ENCODE results near the gene POLR2H. TPM values are rescaled to one million over a fixed set of nuclear protein-coding genes. Genes with fewer than 3 reads are reported as not detected.

POLR2H gene
- polyA plus RNA-seq, 1 donor (not counting 4 experiments of a cell fraction or from before 2014, with no cell fraction given), result 202 TPM

- no peak for TF ChIP-seq CTCF (optimal IDR thresholded peaks at IDR 0.05 in 1 of 3, IDR thresholded peaks at IDR 0.05 in 1 of 3, conservative IDR thresholded peaks at IDR 0.05 in 1 of 3; ENCODE audit: extremely low read depth in 1 of 3, insufficient read depth in 2 of 3, low read length in 3 of 3)
- TF ChIP-seq EZH2 (IDR thresholded peaks at IDR 0.05; ENCODE audit: low read length), result no peak
- peak overlapping the region; percentile 88 for H3K9ac ChIP-seq (ENCODE audit: control insufficient read depth, extremely low read depth, insufficient read depth, low read length)
- H3K27me3 ChIP-seq (ENCODE audit: control insufficient read depth, extremely low read depth, insufficient read depth, low read length), result no peaks in the 10 kb centered on the region
- H3K27ac ChIP-seq (ENCODE audit: control insufficient read depth, insufficient read depth, low read length), result peak overlapping the region; percentile 85
- peaks cover 89% of the 10 kb centered on the region for H3K4me1 ChIP-seq (ENCODE audit: control insufficient read depth, extremely low read depth, insufficient read depth, low read length)
- H3K9me1 ChIP-seq (ENCODE audit: control insufficient read depth, extremely low read depth, insufficient read depth, low read length), result peaks cover 3% of the 10 kb centered on the region
- H3K4me3 ChIP-seq (ENCODE audit: control insufficient read depth in 2 of 3, extremely low read depth in 1 of 3, insufficient read depth in 2 of 3, low read depth in 1 of 3, low read length in 3 of 3), result peak overlapping the region; percentile 52 to 78 (median 72)
- H3K36me3 ChIP-seq (ENCODE audit: control insufficient read depth in 2 of 2, extremely low read depth in 1 of 2, insufficient read depth in 2 of 2, low read length in 2 of 2), result peaks cover 32 to 37% of the 10 kb centered on the region in 2 experiments
- dilution Hi-C loops (cut with MboI; ENCODE audit: extremely low pct_ligation_motif_present, low sequenced_read_pairs), result no loop called here
- peaks cover 14% of the 10 kb centered on the region for H4K20me1 ChIP-seq (ENCODE audit: control insufficient read depth, extremely low read depth, insufficient read depth, low read length)
- no peaks in the 10 kb centered on the region for H3K9me3 ChIP-seq (ENCODE audit: control insufficient read depth, low read depth, low read length)
- no peak for FAIRE-seq
- H3K4me2 ChIP-seq (ENCODE audit: control insufficient read depth, extremely low read depth, insufficient read depth, low read depth, low read length), result peak overlapping the region; percentile 90
- H2AFZ ChIP-seq (ENCODE audit: control insufficient read depth, low read length), result no peak overlapping the region
- DNase-seq (ENCODE audit: low read depth, low spot score), result no peak
- peaks cover 28% of the 10 kb centered on the region for H3K79me2 ChIP-seq (ENCODE audit: control insufficient read depth, insufficient read depth, low read length)
Observed at GRCh38 chr3:184335661-184336546, 25.6 kb upstream of the POLR2H start.

- peak; percentile 60 for FAIRE-seq
- peaks cover 89% of the 10 kb centered on the region for H3K4me1 ChIP-seq (ENCODE audit: control insufficient read depth, extremely low read depth, insufficient read depth, low read length)
- no peak overlapping the region for H2AFZ ChIP-seq (ENCODE audit: control insufficient read depth, low read length)
- DNase-seq (ENCODE audit: low read depth, low spot score), result no peak
- H3K9me3 ChIP-seq (ENCODE audit: control insufficient read depth, low read depth, low read length), result no peaks in the 10 kb centered on the region
- peaks cover 23 to 39% of the 10 kb centered on the region in 2 experiments for H3K36me3 ChIP-seq (ENCODE audit: control insufficient read depth in 2 of 2, extremely low read depth in 1 of 2, insufficient read depth in 2 of 2, low read length in 2 of 2)
- peak overlapping the region; percentile 85 for H3K27ac ChIP-seq (ENCODE audit: control insufficient read depth, insufficient read depth, low read length)
- H3K4me3 ChIP-seq (ENCODE audit: control insufficient read depth in 2 of 3, extremely low read depth in 1 of 3, insufficient read depth in 2 of 3, low read depth in 1 of 3, low read length in 3 of 3), result peak overlapping the region; percentile 52 to 78 (median 72)
- peaks cover 6% of the 10 kb centered on the region for H3K9me1 ChIP-seq (ENCODE audit: control insufficient read depth, extremely low read depth, insufficient read depth, low read length)
- no peaks in the 10 kb centered on the region for H3K27me3 ChIP-seq (ENCODE audit: control insufficient read depth, extremely low read depth, insufficient read depth, low read length)
- H3K9ac ChIP-seq (ENCODE audit: control insufficient read depth, extremely low read depth, insufficient read depth, low read length), result peak overlapping the region; percentile 88
- peaks cover 28% of the 10 kb centered on the region for H3K79me2 ChIP-seq (ENCODE audit: control insufficient read depth, insufficient read depth, low read length)
- peaks cover 15% of the 10 kb centered on the region for H4K20me1 ChIP-seq (ENCODE audit: control insufficient read depth, extremely low read depth, insufficient read depth, low read length)
- TF ChIP-seq CTCF (optimal IDR thresholded peaks at IDR 0.05 in 1 of 3, IDR thresholded peaks at IDR 0.05 in 1 of 3, conservative IDR thresholded peaks at IDR 0.05 in 1 of 3; ENCODE audit: extremely low read depth in 1 of 3, insufficient read depth in 2 of 3, low read length in 3 of 3) (no peak), EZH2 (IDR thresholded peaks at IDR 0.05; ENCODE audit: low read length) (no peak)
- peak overlapping the region; percentile 90 for H3K4me2 ChIP-seq (ENCODE audit: control insufficient read depth, extremely low read depth, insufficient read depth, low read depth, low read length)
- dilution Hi-C loops (cut with MboI; ENCODE audit: extremely low pct_ligation_motif_present, low sequenced_read_pairs), result no loop called here
Observed at GRCh38 chr3:184336547-184337398, 24.7 kb upstream of the POLR2H start.
